Body of pancreas (tissue), 4 donors: ENCODE results near the gene THNSL1. TPM values are rescaled to one million over a fixed set of nuclear protein-coding genes. Genes with fewer than 3 reads are reported as not detected.
A peak's percentile ranks its signal among the peaks of the same experiment; 100 is the strongest.

ENCODE experiments used
- ATAC-seq: fragments of 150-250 bp; one replicate; pipeline ENCODE4 v1.9.1; 2016
- DNase-seq, 4 donors: peaks; one replicate each; pipeline ENCODE4 v3.0.0-alpha.2; 2019
- H3K27ac ChIP-seq, 4 donors: fragments of 200-600 bp; sonication (generic); 1 replicate in 3 of 4; 2 replicates in 1 of 4; pipeline versions ENCODE4 v1.5.1 to v1.6.1; 2016 to 2019; ENCODE audit warnings: mild to moderate bottlenecking in 1 of 4, mixed read lengths in 1 of 4, moderate library complexity in 1 of 4
- H3K27me3 ChIP-seq, 2 donors: fragments of 200-600 bp; sonication (generic); one replicate each; pipeline ENCODE4 v1.6.0; 2016; ENCODE audit warnings: mild to moderate bottlenecking in 1 of 2
- H3K36me3 ChIP-seq, 2 donors: fragments of 200-600 bp; sonication (generic); replicated peaks in 1 of 2; 2 replicates each; pipeline ENCODE4 v1.5.1; 2016; ENCODE audit warnings: low read depth in 2 of 2; ENCODE audit not compliant: insufficient read depth in 1 of 2
- H3K4me1 ChIP-seq: fragments of 200-600 bp; sonication (generic); one replicate; pipeline ENCODE4 v1.6.0; 2016
- H3K4me3 ChIP-seq, 2 donors: fragments of 200-600 bp; sonication (generic); 1 replicate in 1 of 2; 2 replicates in 1 of 2; pipeline ENCODE4 v1.5.1; 2016 to 2019
- H3K9me3 ChIP-seq, 3 donors: fragments of 200-600 bp; sonication (generic); 1 replicate in 2 of 3; 2 replicates in 1 of 3; pipeline ENCODE4 v1.5.1; 2016
- POLR2A ChIP-seq, 3 donors: fragments of 450-650 bp; IDR thresholded peaks; one replicate each; pipeline ENCODE4 v1.6.1; 2016; ENCODE audit warnings: antibody characterized with exemption in 3 of 3, mild to moderate bottlenecking in 2 of 3
- WGBS, 2 donors: methylation state at CpG; one replicate each; pipeline ENCODE4 v1.1.5; 2017; 5-methylcytosine and 5-hydroxymethylcytosine counted together
- intact Hi-C: fragments of 100-400 bp; cut with DNase I; formaldehyde crosslinking; loops from one replicate; pipeline ENCODE4 v1.15.1; 2023
- total RNA-seq, 2 donors: library from RNA; depleted of rRNA; stranded (reverse); fragments of >200 nt; gene quantifications; one replicate each; pipeline ENCODE4 v1.1.0, GENCODE V29; 2016
- TF ChIP-seq, protein P1 (sequence below), 7 experiments: fragments of 450-650 bp in 4 of 7; fragments of 200-600 bp in 3 of 7; sonication (generic) in 3 of 7; IDR thresholded peaks; one replicate each; pipeline ENCODE4 v1.5.1; 2016 to 2019; ENCODE audit warnings: antibody characterized with exemption in 7 of 7

THNSL1 gene
- total RNA-seq, 2 donors from 2014 or later = under 0.01 to 4.9 TPM

- TF ChIP-seq POLR2A (IDR thresholded peaks at IDR 0.05) = no peak
- TF ChIP-seq, protein P1, sequence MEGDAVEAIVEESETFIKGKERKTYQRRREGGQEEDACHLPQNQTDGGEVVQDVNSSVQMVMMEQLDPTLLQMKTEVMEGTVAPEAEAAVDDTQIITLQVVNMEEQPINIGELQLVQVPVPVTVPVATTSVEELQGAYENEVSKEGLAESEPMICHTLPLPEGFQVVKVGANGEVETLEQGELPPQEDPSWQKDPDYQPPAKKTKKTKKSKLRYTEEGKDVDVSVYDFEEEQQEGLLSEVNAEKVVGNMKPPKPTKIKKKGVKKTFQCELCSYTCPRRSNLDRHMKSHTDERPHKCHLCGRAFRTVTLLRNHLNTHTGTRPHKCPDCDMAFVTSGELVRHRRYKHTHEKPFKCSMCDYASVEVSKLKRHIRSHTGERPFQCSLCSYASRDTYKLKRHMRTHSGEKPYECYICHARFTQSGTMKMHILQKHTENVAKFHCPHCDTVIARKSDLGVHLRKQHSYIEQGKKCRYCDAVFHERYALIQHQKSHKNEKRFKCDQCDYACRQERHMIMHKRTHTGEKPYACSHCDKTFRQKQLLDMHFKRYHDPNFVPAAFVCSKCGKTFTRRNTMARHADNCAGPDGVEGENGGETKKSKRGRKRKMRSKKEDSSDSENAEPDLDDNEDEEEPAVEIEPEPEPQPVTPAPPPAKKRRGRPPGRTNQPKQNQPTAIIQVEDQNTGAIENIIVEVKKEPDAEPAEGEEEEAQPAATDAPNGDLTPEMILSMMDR (IDR thresholded peaks at IDR 0.05) = no peak
- intact Hi-C loops = no loop called here
- no peaks in the 10 kb centered on the region for H3K27me3 ChIP-seq
- 69 to 73% methylated on average over 5 of the region's 5 CpGs for WGBS, 2 donors
- no peaks in the 10 kb centered on the region for H3K4me1 ChIP-seq
- no peak overlapping the region for H3K4me3 ChIP-seq
- ATAC-seq = no peak
- DNase-seq = peak in 1 of 4 donors; percentile 10
- no peak overlapping the region for H3K27ac ChIP-seq
- H3K9me3 ChIP-seq = no peaks in the 10 kb centered on the region
- H3K36me3 ChIP-seq = no peaks in the 10 kb centered on the region
Measured at GRCh38 chr10:25048450-25048849, 32.0 kb downstream of the THNSL1 start.

GRCh38 chr10:25049966-25050365 is 33.6 kb downstream of the THNSL1 start:
- intact Hi-C loops = no loop called here
- no peak overlapping the region for H3K4me3 ChIP-seq
- WGBS, 2 donors = 94 to 96% methylated on average over 2 of the region's 2 CpGs
- no peaks in the 10 kb centered on the region for H3K27me3 ChIP-seq
- H3K36me3 ChIP-seq = no peaks in the 10 kb centered on the region
- H3K27ac ChIP-seq = no peak overlapping the region
- TF ChIP-seq, protein P1 (IDR thresholded peaks at IDR 0.05) = no peak
- no peak for TF ChIP-seq POLR2A (IDR thresholded peaks at IDR 0.05)
- ATAC-seq (no peak), DNase-seq (no peak)
- H3K9me3 ChIP-seq = no peaks in the 10 kb centered on the region
- H3K4me1 ChIP-seq = no peaks in the 10 kb centered on the region

GRCh38 chr10:25050402-25050801 is 34.0 kb downstream of the THNSL1 start:
- no peaks in the 10 kb centered on the region for H3K9me3 ChIP-seq
- H3K4me1 ChIP-seq = no peaks in the 10 kb centered on the region
- intact Hi-C loops = no loop called here
- H3K27ac ChIP-seq = no peak overlapping the region
- ATAC-seq (no peak), DNase-seq (no peak)
- WGBS, 2 donors = 88% methylated on average over 9 of the region's 9 CpGs
- H3K36me3 ChIP-seq = no peaks in the 10 kb centered on the region
- no peak for TF ChIP-seq POLR2A (IDR thresholded peaks at IDR 0.05)
- TF ChIP-seq, protein P1 (IDR thresholded peaks at IDR 0.05) = no peak
- no peak overlapping the region for H3K4me3 ChIP-seq
- H3K27me3 ChIP-seq = no peaks in the 10 kb centered on the region

GRCh38 chr10:25052012-25052411 is 35.6 kb downstream of the THNSL1 start:
- Histone ChIP-seq H3K27ac (no peak overlapping the region), H3K27me3 (no peaks in the 10 kb centered on the region), H3K4me3 (no peak overlapping the region), H3K4me1 (no peaks in the 10 kb centered on the region), H3K36me3 (no peaks in the 10 kb centered on the region), H3K9me3 (no peaks in the 10 kb centered on the region)
- 40 to 48% methylated on average over 1 of the region's 1 CpG for WGBS, 2 donors
- DNase-seq (no peak), ATAC-seq (no peak)
- TF ChIP-seq, protein P1 (IDR thresholded peaks at IDR 0.05) = no peak
- TF ChIP-seq POLR2A (IDR thresholded peaks at IDR 0.05) = no peak
- intact Hi-C loops = no loop called here

- WGBS, 2 donors = 50 to 63% methylated on average over 3 of the region's 3 CpGs
- no peak for TF ChIP-seq POLR2A (IDR thresholded peaks at IDR 0.05)
- TF ChIP-seq, protein P1 (IDR thresholded peaks at IDR 0.05) = no peak
- H3K27ac ChIP-seq = no peak overlapping the region
- H3K4me3 ChIP-seq = no peak overlapping the region
- no peaks in the 10 kb centered on the region for H3K9me3 ChIP-seq
- intact Hi-C loops = no loop called here
- DNase-seq (peak in 1 of 4 donors; percentile 17), ATAC-seq (no peak)
- H3K4me1 ChIP-seq = peaks cover 10% of the 10 kb centered on the region
- H3K27me3 ChIP-seq = no peaks in the 10 kb centered on the region
- H3K36me3 ChIP-seq = no peaks in the 10 kb centered on the region
Measured at GRCh38 chr10:25056726-25057125, 40.3 kb downstream of the THNSL1 start.
